ENCODE results near the gene BBS9. TPM values are rescaled to one million over a fixed set of nuclear protein-coding genes. Genes with fewer than 3 reads are reported as not detected.

Gene BBS9
- total RNA-seq, 1 donor from 2014 or later: 8.8 TPM

Other genes with a start within 250 kb of the BBS9 start
- gene KBTBD2, start 237.8 kb upstream of the BBS9 start, total RNA-seq: 15.3 TPM
- 62.9 TPM for gene FKBP9, start 172.1 kb upstream of the BBS9 start, total RNA-seq
- 13.7 TPM for gene NT5C3A, start 66.8 kb upstream of the BBS9 start, total RNA-seq
- gene RP9, start 20.2 kb upstream of the BBS9 start, total RNA-seq: 4.8 TPM

All from esophagus mucosa (tissue), 1 donor.